Stimulated activated CD4-positive, alpha-beta T cell treated with anti-CD3 and anti-CD28 coated beads, Interleukin-15, amount 100 ng/mL, for 48 hours (primary cell): Measurements from ENCODE around the gene CHST15.
"Not testable (repeated sequence)": the region's sequence is repeated elsewhere in the genome, so short reads cannot be mapped to it uniquely, and the experiment has no call there.

Source experiments
- DNase-seq, 2 donors: peaks; one replicate each; pipeline ENCODE4 v3.0.0-alpha.2; 2020; ENCODE audit warnings: low read depth in 2 of 2

CHST15 gene

DNA sequence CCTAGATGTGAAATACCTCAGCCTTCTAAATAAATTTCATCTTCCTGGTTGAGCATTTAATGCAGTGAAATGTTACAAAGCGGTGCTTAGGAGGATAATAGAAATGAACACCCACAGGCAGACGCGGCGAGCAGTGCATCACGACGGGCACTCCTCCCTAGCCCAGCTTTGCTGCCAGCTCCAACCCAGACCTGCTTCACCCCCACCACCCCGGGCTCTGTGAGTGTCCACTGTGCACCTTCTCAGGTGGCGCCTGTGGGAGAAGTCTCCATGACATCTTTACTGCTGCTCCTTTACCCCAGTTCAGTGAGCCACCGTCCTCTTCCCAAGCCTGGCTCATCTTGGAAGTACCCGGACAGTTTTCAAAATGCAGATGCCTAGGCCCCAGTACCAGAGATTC lies 5.2 kb upstream of the CHST15 start:
- no peak for DNase-seq

DNA sequence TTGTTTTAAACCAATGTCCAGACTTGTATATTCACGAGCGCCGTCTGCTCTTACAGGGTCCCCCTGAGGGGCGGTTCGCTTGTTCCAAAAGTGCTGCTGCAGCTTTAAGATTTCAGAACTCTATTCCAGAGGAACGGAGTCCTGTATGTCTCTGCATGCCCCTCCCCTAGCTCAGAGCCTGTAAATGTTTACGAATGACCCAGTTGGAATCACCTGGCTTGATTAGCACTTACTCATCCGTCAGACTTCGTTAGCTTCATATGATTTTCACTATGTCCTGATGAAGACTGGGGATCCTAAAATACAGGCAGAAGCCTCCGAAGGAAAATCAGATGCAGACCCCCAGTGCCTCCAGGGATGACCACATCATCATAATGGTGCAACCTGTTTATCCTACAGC lies 4.5 kb upstream of the CHST15 start:
- no peak for DNase-seq

DNA sequence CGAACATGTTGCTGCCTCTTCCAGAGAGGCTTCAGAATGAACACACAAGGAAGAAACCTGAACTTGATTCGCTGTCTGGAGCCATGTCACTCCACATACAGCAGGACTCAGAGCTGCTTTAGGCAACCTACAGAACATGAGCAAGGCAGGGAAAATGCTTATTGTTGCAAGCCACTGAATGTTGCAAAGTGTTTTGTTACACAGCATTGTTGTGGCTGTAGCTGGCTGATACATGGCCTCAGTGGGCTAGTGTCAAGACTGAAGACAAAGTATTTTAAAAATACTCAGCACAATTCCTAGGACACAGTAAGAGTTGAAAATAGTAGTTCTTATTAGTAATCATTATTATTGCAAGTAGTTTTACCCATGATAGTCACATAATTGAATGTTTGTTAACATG lies 3.1 kb upstream of the CHST15 start:
- no peak for DNase-seq

DNA sequence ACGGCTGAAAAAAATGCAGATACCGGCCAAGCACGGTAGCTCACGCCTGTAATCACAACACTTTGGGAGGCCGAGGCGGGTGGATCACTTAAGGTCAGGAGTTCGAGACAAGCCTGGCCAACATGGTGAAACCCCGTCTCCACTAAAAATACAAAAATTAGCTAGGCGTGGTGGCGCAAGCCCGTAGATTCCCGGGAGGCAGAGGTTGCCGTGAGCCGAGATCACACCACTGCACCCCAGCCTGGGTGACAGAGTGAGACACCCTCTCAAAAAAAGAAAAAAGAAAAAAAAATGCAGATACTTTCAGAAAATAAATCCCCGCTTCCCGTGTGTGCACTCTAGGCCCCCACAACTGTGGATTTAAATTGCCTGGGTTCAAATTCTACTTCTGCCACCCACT lies 2.4 kb upstream of the CHST15 start:
- not testable (repeated sequence) for DNase-seq

DNA sequence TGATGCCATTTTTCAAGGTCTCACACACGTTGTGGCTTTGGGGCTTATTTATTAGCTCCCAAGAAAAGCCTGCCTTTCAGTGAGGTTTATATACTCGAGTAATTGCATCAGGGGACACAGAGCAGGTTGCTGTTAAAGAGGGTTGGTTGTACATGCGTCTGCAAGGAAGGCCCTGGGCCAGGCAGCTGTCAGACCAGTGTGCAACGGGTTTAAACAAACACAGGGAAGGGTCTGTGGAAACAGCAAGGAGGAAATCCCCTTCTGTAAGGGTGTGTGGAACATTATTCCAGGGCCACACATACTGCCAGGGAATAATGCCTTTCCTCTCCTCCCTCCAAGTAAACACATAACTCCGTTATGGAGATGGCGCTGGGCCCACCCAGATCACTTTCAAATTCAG lies 1.7 kb upstream of the CHST15 start:
- DNase-seq, result no peak

DNA sequence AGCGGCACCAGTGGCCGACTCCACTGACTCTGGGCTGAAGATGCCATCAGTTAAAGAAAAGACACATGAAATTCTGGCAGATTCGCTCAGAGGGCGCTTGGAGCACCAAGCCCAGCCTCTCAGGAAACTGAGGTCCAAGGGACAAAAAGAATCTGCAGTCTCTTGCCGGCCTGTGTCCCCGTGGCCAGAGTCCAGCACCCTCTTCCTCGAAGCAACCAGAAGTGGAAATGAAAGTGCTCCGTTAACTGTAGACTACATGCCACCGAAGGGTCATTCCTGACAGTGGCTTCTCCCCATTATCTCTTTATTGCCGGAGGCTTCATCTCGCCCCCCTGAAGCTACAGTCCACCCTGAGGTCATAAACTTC lies 1.0 kb upstream of the CHST15 start:
- no peak for DNase-seq

DNA sequence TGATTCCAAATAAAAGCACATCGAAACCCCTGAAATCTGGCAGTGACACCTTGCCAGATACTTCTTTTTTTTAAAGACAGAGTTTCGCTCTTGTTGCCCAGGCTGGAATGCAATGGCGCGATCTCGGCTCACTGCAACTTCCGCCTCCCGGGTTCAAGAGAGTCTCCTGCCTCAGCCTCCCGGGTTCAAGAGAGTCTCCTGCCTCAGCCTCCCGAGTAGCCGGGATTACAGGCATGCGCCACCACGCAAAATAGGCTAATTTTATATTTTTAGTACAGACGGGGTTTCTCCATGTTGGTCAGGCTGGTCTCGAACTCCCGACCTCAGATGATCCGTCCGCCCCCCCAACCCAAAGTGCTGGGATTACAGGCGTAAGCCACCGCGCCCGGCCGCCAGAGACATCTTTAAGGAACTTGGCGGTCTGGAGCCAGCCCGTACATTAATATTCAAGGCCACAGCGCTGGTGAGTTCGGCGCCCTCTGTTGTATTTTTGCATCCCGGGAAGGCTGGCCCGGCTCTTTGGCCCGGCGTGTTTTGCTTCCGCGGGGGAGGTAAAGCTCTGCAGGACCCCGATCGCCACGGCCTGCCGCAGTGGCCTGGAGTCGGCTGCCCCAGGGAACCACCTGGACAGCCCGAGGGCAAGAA lies 498 bp upstream of the CHST15 start:
- not testable (repeated sequence) for DNase-seq

DNA sequence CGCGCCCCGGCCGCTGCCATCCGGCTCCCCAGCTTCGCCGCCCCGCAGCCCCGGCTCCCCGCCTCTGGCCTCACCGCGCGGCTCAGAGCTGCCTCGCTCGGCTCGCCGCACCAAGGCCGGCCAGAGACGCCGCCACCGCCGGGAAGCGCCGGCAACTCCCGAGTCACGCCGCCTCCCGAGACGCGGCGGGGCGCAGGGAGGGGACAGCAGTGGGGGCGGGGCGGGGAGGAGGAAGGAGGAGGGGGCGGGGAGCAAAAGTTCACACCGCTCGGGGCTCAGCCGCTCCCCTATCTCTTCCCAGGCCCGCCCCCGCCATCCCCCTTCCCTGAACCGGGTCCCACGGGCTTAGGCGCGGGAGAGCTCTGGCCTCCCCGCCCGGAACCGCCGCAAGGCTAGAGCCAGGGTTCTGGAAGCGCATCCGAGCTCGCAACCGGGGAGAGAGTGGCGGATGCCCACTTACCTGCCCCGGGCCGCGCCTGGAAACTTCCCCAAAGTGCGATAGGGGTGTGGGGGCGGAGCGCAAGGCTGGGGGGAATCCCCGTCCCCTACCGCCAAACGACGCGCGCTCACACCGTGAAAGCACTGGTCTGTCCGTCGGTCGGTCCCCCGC lies 1.0 kb downstream of the CHST15 start:
- no peak for DNase-seq

DNA sequence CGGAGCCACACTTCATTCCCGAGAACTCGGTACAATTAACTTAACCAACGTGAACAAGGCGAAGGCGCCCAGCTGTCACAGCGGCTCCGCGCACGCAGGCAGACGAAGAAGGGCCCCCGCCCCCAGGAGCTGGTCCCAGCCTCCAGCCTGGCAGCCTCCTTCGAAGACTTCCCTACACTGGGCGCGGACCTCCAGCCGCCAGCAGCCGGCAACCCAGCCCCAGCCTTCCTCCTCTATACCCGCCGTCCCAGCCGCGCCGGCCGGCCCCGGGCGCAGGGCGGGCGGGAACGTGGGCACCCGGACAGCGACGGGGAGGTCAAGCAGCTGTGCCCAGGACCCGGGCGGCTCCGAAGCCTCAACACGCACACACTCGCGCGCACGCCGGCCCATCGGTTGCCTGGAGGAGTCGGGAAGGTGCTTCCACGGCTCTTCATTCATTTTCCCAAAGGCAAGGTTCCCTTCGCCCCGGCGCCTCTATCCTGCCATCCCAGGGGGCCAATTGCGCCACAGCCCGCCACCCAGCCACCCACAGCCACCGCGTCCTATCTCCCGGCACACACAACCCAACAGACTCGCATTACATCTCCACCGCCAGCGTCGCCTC lies 1.6 kb downstream of the CHST15 start:
- no peak for DNase-seq

DNA sequence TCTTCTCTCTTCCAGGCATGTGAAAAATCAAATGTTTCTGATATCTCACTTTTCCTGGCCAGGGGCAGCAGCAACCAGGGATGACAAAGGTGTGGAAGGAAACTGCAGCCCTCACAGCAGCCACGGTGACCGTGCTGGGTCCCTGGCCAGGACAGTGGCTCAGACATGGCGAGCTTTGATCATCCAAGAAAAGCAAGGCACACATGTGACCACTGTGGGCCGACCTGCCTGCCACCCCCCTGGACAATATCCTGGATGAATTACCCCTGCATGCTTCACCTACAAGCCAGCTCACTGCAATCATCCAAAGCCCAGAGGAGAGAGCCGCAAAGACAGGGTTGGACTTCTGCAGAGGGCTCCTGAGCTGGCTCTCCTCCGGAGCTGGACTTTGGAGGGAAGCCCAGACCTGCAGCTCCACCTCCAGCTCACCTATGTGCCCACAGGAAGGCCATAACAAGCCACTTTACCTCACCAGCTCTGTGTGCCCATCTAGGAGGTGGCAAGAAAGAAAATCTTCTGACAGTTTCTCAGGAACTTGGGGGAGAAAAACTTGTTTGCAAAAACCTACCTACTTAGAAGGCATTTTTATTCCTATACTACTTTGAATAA lies 2.7 kb downstream of the CHST15 start:
- DNase-seq, result no peak

DNA sequence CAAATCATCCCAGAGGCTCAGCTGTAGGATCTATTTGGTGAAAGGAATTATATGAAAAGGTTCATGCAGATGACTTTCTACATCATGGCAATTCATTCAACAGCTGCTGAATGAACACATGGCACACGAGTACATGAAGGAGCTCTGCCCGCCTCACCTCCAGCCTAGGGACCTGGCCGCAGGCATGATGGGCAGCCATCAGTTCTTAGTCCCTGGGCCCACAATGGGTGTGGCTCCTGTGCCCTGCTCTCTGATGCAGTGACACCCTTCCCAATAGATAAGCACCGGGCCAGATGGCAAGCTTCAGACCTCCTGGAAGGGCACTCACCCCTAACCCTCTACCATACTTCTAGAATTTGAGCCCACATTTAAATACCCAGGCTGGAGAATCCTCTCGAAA lies 3.5 kb downstream of the CHST15 start:
- DNase-seq, result no peak

DNA sequence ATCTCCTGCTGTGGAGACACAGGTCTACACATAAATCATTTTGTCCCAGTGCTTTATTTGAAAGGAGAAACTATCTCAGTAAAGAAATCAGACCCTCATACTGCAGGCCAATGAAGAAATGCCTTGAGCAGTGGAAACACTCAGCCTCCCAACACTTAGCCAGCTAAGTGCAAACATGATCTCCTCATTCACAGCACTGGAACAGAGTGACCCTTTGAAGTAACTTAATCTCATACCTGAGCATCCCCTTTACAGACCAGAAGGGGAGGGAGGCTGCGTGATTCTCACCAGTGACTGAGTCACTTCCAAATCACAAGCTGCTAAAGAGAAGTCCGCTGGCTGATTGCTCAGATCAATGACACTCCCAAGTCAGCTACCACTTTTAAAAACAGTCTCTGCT lies 4.5 kb downstream of the CHST15 start:
- no peak for DNase-seq

DNA sequence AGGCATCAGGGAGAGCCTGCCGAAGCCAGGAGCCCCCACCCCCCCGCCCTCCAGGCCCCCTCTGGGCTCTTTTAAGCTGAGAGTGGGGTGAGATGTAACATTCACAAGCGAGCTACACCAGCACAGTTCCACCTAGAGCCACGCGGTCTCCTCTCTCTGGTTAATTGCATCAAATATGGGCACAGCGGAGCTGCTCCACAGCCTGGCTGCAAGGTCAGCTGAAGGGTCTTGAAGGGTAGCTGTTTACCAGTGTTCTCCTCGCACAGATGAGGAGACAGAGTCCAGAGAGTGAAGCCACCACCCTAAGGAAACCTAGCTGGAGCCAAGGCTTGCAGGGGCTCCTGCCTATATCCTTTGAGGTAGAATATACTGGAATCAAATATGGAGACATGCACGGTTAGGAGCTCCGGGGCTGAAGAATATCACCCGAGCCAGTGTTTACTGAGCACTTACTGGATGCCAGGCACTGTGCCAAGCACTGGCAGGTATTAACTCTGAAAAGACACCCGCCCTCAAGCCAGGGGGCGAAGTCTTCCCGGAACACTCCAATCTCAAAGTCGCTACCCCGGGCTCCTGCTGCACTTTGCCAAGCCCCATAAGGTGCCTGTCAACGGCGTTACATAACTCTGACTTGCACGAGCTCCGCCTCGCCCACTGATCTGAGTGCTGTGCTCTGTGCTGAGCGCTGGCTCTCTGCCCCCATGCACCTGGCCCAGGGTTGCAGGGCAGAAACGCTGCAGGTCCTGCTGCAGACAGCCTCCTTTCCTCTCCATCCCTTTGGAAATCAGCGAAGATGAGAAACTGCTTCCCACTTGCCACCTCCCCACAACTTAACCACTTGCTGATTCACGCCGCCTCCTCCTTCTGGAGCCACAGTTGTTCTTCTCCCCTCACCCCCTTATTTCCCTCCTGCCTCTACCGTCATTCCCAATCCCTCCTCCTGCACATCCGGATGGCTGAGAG lies 5.4 kb downstream of the CHST15 start:
- no peak for DNase-seq

DNA sequence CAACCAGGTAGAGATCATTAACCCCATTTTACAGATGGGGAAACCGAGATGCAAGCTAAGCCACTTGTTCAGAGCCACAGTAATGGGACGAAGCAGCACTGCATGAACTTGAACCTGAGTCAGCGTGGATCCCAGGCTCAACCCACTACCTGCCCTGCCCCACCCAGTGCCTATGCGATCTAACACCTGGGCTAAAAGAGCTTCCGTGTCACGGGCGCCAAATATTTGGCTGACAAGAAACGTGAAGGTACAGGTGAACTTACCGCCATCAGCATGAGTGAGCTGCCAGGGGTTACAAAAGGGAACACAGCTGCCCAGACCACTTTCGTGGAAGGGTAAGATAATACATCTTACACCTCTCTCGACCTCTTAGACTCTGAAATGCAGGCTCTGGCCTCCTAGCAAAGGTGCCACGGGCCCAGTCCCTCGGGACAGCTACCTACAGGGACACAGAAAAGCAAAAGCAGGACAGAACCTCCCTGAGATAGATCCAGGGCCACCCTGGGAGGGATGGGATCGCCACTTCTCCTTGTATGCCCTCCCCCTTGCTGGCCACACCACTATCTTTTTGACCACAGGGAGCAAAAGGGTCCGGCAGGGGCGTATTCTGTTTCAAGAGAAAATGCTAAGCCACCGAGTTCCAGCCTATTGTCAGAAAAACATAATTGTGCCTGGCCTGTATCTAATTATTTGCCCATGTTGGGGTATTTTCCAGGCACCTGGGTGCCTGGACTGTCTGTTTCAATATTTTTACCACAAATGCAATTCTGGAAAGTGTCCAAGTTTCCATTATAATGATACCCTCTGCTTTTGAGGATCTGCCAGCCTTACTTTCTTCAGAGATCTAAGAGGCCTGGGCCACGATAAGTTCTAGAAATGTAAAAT lies 6.4 kb downstream of the CHST15 start:
- DNase-seq, result no peak

DNA sequence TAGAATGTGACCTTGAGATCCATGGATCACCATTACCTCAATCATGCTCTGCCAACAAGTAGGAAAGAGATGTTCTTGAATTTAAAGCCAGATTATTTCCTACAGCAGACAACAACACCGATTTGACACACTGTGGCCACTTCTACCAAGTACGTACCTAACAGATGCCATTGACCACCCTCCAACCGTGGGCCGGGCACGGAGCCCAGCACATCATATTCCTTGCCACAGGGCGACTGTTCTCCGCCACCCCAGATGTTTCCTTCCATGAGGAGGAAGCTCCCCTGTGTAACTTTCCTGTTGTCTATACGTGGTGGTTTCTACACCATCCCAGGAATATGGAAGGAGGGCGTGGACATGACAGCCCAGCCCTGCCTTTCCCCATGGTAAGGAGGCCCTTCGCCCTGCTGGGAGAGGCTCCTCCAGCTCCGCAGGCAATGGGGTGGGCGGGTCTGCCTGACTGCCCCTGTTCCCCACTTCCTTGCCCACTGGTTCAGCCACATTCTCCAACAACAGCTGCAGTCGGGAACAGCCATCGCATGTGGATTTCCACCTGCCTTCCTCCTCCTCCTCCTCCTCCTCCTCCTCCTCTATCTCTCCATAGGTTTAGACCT lies 7.2 kb downstream of the CHST15 start:
- no peak for DNase-seq

DNA sequence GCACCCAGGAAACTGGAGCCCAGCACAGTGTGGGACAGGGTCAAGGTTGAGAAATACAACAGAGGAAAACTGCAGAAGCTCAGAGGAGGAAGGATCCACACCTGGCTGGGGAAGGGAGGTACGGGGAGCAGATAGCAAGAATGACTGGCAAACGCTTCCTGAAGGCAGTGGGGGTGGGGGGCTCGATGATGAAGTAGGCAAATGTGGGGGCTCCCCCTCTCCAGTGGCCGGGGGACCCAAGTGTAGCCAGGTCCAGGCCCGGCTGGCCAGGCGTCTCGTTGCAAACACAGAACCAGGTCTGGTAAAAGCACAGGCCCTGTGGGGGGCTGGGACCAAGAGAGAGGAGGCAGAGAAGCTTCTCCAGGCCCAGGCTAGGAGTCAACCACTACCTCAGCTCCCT lies 7.7 kb downstream of the CHST15 start:
- DNase-seq, result no peak

DNA sequence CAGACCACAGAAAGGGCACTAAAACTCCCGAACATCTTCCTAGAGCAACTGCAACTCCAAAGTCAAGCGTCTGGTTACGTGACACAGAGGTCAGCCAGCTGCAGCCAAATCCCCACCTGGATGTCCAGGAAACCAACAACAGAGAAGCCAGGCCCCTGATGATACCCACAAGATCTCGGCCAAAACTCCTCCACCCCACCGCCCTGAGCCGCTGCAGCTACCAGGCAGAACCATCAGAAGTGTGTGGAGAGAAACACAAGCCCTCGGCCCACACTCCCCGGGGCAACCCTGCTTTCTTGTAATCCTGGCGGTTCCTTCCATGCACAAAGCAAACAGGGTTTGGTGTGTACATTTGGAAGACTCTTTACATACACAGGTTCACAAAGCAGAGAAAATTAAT lies 8.7 kb downstream of the CHST15 start:
- no peak for DNase-seq

DNA sequence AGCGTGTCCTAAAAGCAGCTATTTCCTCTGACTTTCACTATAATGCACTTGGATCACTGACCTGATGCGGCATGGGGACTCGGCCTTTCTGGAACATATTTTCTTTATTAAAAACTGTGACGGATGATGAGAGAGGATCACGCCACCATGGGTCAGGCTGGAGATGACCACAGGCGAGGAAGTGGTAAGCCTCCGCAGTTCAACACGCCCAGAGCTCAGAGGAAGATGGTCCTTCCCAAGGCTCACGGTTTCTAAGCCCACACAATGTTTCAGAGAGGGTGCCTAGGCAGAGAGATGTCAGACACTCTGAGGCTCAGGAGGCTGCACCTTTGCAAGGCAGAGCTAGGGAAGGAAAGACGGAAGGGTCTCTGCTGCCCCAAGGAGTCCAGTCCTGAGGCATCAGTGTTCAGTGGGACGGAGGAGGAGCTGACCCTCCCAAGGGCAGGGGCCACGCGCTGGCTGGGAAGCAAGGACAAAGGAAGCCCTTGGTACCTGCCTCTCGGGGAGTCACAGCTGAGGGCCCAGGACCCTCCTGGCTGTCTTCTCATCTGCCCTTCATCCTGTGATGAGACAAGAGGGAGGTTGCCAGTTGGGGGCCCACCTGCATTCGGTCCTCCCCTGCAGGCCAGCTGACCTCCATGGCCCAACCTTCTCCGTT lies 9.5 kb downstream of the CHST15 start:
- no peak for DNase-seq

DNA sequence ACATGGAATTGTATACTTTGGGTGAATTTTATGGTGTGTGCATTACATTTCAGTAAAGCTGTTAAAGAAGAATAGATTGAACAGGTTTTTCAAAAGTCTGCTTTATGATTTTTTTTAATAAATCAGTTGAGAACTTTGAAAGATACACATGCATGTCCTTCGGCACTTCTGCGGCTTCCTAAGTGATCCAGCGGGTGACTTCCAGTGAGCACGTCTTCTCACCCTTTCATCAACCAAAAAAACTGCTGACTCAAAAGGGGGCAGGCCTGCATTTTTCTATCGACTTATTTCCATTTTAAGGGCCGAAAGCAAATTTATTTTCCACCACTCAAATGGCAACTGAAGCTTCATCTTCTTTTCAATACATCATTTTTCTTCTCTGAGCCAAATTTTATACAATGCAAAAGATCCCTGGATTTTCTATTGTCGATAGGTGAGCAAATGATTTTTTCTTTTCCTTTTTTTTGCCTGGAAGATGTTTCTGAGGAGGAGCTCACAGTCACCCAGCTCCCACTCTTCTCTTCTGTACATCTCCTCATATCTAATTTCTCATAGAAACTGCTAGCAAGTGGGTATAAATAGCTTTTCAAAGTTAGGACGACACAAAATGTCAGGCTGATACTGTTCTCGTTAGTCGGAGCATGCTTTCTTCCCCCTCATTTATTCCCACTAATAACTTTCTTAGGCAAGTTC lies 10.2 kb downstream of the CHST15 start:
- no peak for DNase-seq

DNA sequence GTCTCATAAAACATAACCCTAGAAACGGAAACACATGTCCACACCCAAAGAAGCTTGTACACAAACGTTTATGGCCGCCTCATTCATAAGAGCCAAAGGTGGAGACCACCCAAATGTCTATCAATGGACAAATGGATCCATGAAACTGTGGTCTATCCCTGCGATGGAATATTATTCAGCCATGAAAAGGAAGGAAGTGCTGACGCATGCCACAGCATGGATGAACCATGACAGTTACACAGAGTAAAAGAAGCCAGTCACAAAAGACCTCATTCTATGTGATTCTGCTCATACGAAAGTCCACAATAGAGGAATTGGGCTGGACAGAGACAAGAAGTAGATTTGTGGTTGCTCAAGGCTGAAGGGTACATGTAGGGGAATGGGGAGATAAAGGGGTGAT lies 10.8 kb downstream of the CHST15 start:
- no peak for DNase-seq
